Type B pancreatic cell (in vitro differentiated cells): ENCODE data around the gene SFTPB. TPM values are rescaled to one million over a fixed set of nuclear protein-coding genes. Genes with fewer than 3 reads are reported as not detected.

Experiments used
- DNase-seq: peaks from one replicate; pipeline ENCODE4 v3.0.0; 2021; ENCODE audit warnings: mixed read lengths; ENCODE audit not compliant: unreplicated experiment; ENCODE audit errors: extremely low spot score
- H3K27ac Mint-ChIP-seq: 2 replicates; pipeline ENCODE4 v1.8.0; 2021; ENCODE audit warnings: mild to moderate bottlenecking, mixed read lengths
- H3K27me3 Mint-ChIP-seq: 2 replicates; pipeline ENCODE4 v1.8.0; 2021; ENCODE audit warnings: mixed read lengths
- H3K36me3 Mint-ChIP-seq: 2 replicates; pipeline ENCODE4 v1.8.0; 2021; ENCODE audit warnings: mixed read lengths
- H3K4me1 Mint-ChIP-seq: one replicate; pipeline ENCODE4 v1.8.0; 2021; ENCODE audit warnings: mixed read lengths; ENCODE audit not compliant: unreplicated experiment
- H3K4me3 Mint-ChIP-seq: 2 replicates; pipeline ENCODE4 v1.8.0; 2021; ENCODE audit warnings: mild to moderate bottlenecking, mixed read lengths
- H3K9me3 Mint-ChIP-seq: 2 replicates; pipeline ENCODE4 v1.8.0; 2021; ENCODE audit warnings: mixed read lengths
- CTCF ChIP-seq: fragments of 200-600 bp; sonication (generic); conservative IDR thresholded peaks from 2 replicates; pipeline ENCODE4 v1.5.0; 2021; ENCODE audit warnings: antibody characterized with exemption, mild to moderate bottlenecking
- total RNA-seq: library from RNA; stranded (reverse); gene quantifications from 2 replicates; pipeline ENCODE4 v1.2.1, GENCODE V29; 2021; ENCODE audit warnings: low replicate concordance

Gene SFTPB
- total RNA-seq, 1 donor from 2014 or later = 2.7 TPM

- Mint-ChIP-seq H3K27me3 (no peaks in the 10 kb centered on the region), H3K27ac (no peak overlapping the region), H3K9me3 (no peaks in the 10 kb centered on the region), H3K4me1 (no peaks in the 10 kb centered on the region), H3K4me3 (no peak overlapping the region), H3K36me3 (peaks cover 33% of the 10 kb centered on the region)
- no peak for DNase-seq
- no peak for TF ChIP-seq CTCF
Observed at GRCh38 chr2:85646166-85646565, 21.8 kb downstream of the SFTPB start.

DNA sequence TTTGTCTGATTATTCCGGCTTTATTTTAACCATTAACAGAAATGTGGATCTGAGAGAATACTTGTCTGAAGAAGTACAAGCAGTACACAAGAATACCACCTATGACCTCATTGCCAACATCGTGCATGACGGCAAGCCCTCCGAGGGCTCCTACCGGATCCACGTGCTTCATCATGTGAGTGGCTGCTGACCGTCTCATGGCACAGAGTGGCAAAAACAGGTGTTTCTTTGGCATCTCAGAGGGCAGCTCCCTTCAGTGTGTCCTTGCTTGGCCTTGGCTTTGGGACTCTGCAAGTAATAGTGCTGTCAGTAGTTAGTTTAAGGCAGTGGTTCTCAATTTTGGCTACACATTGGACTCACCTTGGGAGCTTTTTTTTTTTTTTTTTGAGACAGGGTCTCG is 23.1 kb downstream of the SFTPB start:
- H3K4me3 Mint-ChIP-seq = no peak overlapping the region
- H3K27ac Mint-ChIP-seq = no peak overlapping the region
- H3K27me3 Mint-ChIP-seq = no peaks in the 10 kb centered on the region
- H3K9me3 Mint-ChIP-seq = no peaks in the 10 kb centered on the region
- no peak for TF ChIP-seq CTCF
- DNase-seq = no peak
- no peaks in the 10 kb centered on the region for H3K4me1 Mint-ChIP-seq
- peaks cover 39% of the 10 kb centered on the region for H3K36me3 Mint-ChIP-seq

GRCh38 chr2:85642725-85643124 is 25.3 kb downstream of the SFTPB start:
- Mint-ChIP-seq H3K36me3 (peaks cover 26% of the 10 kb centered on the region), H3K27ac (no peak overlapping the region), H3K9me3 (no peaks in the 10 kb centered on the region), H3K27me3 (no peaks in the 10 kb centered on the region), H3K4me3 (no peak overlapping the region), H3K4me1 (no peaks in the 10 kb centered on the region)
- TF ChIP-seq CTCF = no peak
- no peak for DNase-seq

DNA sequence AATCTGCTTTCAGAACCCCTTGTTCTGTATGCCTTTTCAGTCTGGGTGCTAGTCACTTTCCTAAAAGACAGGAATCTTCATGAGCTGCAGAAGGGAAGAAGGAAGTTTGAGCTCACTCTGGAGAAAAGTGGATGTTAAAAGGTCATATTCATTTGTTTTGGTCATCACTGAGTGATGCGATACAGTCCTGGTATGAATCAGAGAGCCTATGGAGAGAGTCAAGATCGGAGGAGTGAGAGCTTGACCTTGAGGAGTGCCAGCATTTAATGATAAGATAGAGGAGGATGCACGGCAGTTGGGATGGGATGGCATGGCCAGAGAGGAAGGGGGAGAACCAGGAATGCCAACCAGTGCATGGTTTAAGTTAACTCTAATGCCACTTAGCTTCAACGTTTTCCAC is 32.4 kb downstream of the SFTPB start:
- no peak for TF ChIP-seq CTCF
- H3K36me3 Mint-ChIP-seq = peaks cover 24% of the 10 kb centered on the region

GRCh38 chr2:85635011-85635410 is 33.0 kb downstream of the SFTPB start:
- Mint-ChIP-seq H3K9me3 (no peaks in the 10 kb centered on the region), H3K36me3 (peaks cover 24% of the 10 kb centered on the region)

More for the DNA sequence above, 32.4 kb downstream of the SFTPB start:
- no peaks in the 10 kb centered on the region for H3K27me3 Mint-ChIP-seq
- no peaks in the 10 kb centered on the region for H3K4me1 Mint-ChIP-seq
- H3K9me3 Mint-ChIP-seq = no peaks in the 10 kb centered on the region
- no peak for DNase-seq
- H3K27ac Mint-ChIP-seq = no peak overlapping the region
- H3K4me3 Mint-ChIP-seq = no peak overlapping the region

More at GRCh38 chr2:85635011-85635410, 33.0 kb downstream of the SFTPB start:
- Mint-ChIP-seq H3K4me3 (no peak overlapping the region), H3K27ac (no peak overlapping the region), H3K27me3 (no peaks in the 10 kb centered on the region), H3K4me1 (no peaks in the 10 kb centered on the region)
- DNase-seq = no peak
- TF ChIP-seq CTCF = no peak
